Naive thymus-derived CD8-positive, alpha-beta T cell (primary cell): ENCODE results near the gene ROM1. TPM values are rescaled to one million over a fixed set of nuclear protein-coding genes. Genes with fewer than 3 reads are reported as not detected.

Source experiments
- ATAC-seq, 2 donors: fragments of 150-1000 bp; cut with Tn5 transposase in 1 of 2; sonication (Bioruptor Pico), chemical (Tn5 transposase) in 1 of 2; 1 replicate in 1 of 2; 2 replicates in 1 of 2; pipeline ENCODE4 v1.10.0; 2021; ENCODE audit warnings: mild to moderate bottlenecking in 2 of 2, moderate library complexity in 2 of 2
- POLR2A ChIA-PET: fragments of 350-600 bp; sonication (Branson Sonifier 250); formaldehyde crosslinking; loops from one replicate; lab custom pipeline; 2021; ENCODE audit warnings: antibody characterized with exemption; lab: Charles Lee
- DNase-seq, 10 donors: peaks; one replicate each; pipeline versions ENCODE4 v3.0.0 to v3.0.0-alpha.2; 2020 to 2022
- H3K27ac Mint-ChIP-seq, 10 donors: one replicate each; pipeline ENCODE4 v1.8.0; 2020 to 2022; ENCODE audit warnings: mild to moderate bottlenecking in 10 of 10, mixed read lengths in 10 of 10, moderate library complexity in 4 of 10, inconsistent platforms in 1 of 10
- H3K27me3 Mint-ChIP-seq, 5 donors: one replicate each; pipeline ENCODE4 v1.8.0; 2021 to 2022; ENCODE audit warnings: mixed read lengths in 5 of 5
- H3K36me3 Mint-ChIP-seq, 3 donors: one replicate each; pipeline ENCODE4 v1.8.0; 2020 to 2022; ENCODE audit warnings: mixed read lengths in 3 of 3, mild to moderate bottlenecking in 2 of 3, inconsistent platforms in 1 of 3
- H3K4me1 Mint-ChIP-seq, 4 donors: one replicate each; pipeline ENCODE4 v1.8.0; 2021 to 2022; ENCODE audit warnings: mixed read lengths in 4 of 4
- H3K4me3 Mint-ChIP-seq, 10 donors: one replicate each; pipeline ENCODE4 v1.8.0; 2020 to 2022; ENCODE audit warnings: mild to moderate bottlenecking in 10 of 10, mixed read lengths in 10 of 10, moderate library complexity in 6 of 10, inconsistent platforms in 1 of 10
- H3K9me3 Mint-ChIP-seq, 9 donors: one replicate each; pipeline ENCODE4 v1.8.0; 2020 to 2022; ENCODE audit warnings: mixed read lengths in 9 of 9, mild to moderate bottlenecking in 3 of 9, inconsistent platforms in 1 of 9, moderate library complexity in 1 of 9
- microRNA-seq: library from miRNA; unstranded; fragments of <30 nt; microRNA quantifications from one replicate; pipeline ENCODE4 v1.2.0, GENCODE V29; 2022; ENCODE audit warnings: borderline microRNAs expressed
- polyA plus RNA-seq, 3 donors: library from polyadenylated mRNA; unstranded; fragments of 300-500 nt; fragmentation: Illumina TruSeq; gene quantifications; one replicate each; pipeline ENCODE4 v1.2.3, GENCODE V29; 2021
- total RNA-seq, 8 experiments: library from RNA in 2 of 8; stranded (reverse) in 2 of 8; gene quantifications; one replicate each; pipeline ENCODE4 v1.2.3 and lab custom pipeline; 2021 to 2026

Gene ROM1
- total and polyA plus RNA-seq, 5 experiments from 2014 or later = 0.82 to 6.1 (median 1.9) TPM

GRCh38 chr11:62652161-62653006 lies 39.3 kb downstream of the ROM1 start:
- POLR2A ChIA-PET = interaction anchor here (0.6 to 19.9 kb wide), 25 partner anchors 8 to 1555 kb away, joined by 3 to 541 read pairs (median 6); partner anchors contain the start of genes B3GAT3, BSCL2, C11orf98 and CSKMT
- Mint-ChIP-seq H3K4me3 (peak overlapping the region; percentile 86 to 96 (median 92)), H3K27ac (peak overlapping the region; percentile 82 to 100 (median 94)), H3K4me1 (peaks cover 12 to 37% (median 21%) of the 10 kb centered on the region in 4 donors), H3K27me3 (no peaks in the 10 kb centered on the region), H3K9me3 (peaks cover 0 to 2% (median 0%) of the 10 kb centered on the region in 9 donors), H3K36me3 (peaks cover 0 to 15% (median 0%) of the 10 kb centered on the region in 3 donors)
- ATAC-seq (peak; percentile 6 to 49), DNase-seq (peak in 4 of 10 donors; percentile 34 to 57 (median 44))

- DNase-seq (no peak), ATAC-seq (no peak)
- Mint-ChIP-seq H3K27ac (peak overlapping the region in 8 of 10 donors; percentile 31 to 100 (median 57)), H3K4me3 (peak overlapping the region; percentile 22 to 73 (median 50)), H3K36me3 (peaks cover 0 to 10% (median 0%) of the 10 kb centered on the region in 3 donors), H3K27me3 (no peaks in the 10 kb centered on the region), H3K4me1 (peaks cover 12 to 32% (median 20%) of the 10 kb centered on the region in 4 donors), H3K9me3 (peaks cover 0 to 2% (median 0%) of the 10 kb centered on the region in 9 donors)
- POLR2A ChIA-PET = interaction anchor here (0.7 to 19.9 kb wide), 10 partner anchors 10 to 1531 kb away, joined by 3 to 541 read pairs (median 9); partner anchors contain the start of genes B3GAT3, C11orf98, CSKMT and GANAB
These were observed 41.2 kb downstream of the ROM1 start for GRCh38 chr11:62654297-62654696.

GRCh38 chr11:62656796-62657429 lies 43.9 kb downstream of the ROM1 start:
- Mint-ChIP-seq H3K4me3 (peak overlapping the region in 1 of 10 donors; percentile 34), H3K4me1 (peaks cover 10 to 17% (median 15%) of the 10 kb centered on the region in 4 donors), H3K27ac (peak overlapping the region in 1 of 10 donors; percentile 31), H3K36me3 (peaks cover 0 to 8% (median 0%) of the 10 kb centered on the region in 3 donors), H3K9me3 (peaks cover 0 to 2% (median 0%) of the 10 kb centered on the region in 9 donors), H3K27me3 (no peaks in the 10 kb centered on the region)
- ATAC-seq (no peak), DNase-seq (no peak)
- POLR2A ChIA-PET = interaction anchor here (1.3 to 19.9 kb wide), 4 partner anchors 9 to 16 kb away, joined by 4 to 541 read pairs (median 24); partner anchors contain the start of genes C11orf98, CSKMT, GANAB and LBHD1

- H3K27me3 Mint-ChIP-seq = no peaks in the 10 kb centered on the region
- no peaks in the 10 kb centered on the region for H3K9me3 Mint-ChIP-seq
- POLR2A ChIA-PET = interaction anchor here (0.6 to 14.7 kb wide), 44 partner anchors 11 to 1572 kb away, joined by 3 to 541 read pairs (median 10); partner anchors contain the start of genes B3GAT3, BSCL2, EEF1G and EML3
- peak overlapping the region; percentile 86 to 97 (median 96) for H3K27ac Mint-ChIP-seq
- peak; percentile 61 to 71 for ATAC-seq
- peaks cover 21 to 44% (median 40%) of the 10 kb centered on the region in 4 donors for H3K4me1 Mint-ChIP-seq
- DNase-seq = peak in 7 of 10 donors; percentile 33 to 79 (median 62)
- peaks cover 5 to 33% (median 7%) of the 10 kb centered on the region in 3 donors for H3K36me3 Mint-ChIP-seq
- peak overlapping the region; percentile 94 to 98 (median 95) for H3K4me3 Mint-ChIP-seq
These were observed 51.5 kb downstream of the ROM1 start for GRCh38 chr11:62664405-62665074.

Small RNAs within 50 kb of the gene (microRNA-seq; reads per million reads assigned to microRNA genes)
- not detected for gene MIR6747

Other genes with a start within 250 kb of the ROM1 start
- gene SCGB1A1, start 194.2 kb upstream of the ROM1 start, total RNA-seq = not detected
- gene SCGB1A1, start 194.2 kb upstream of the ROM1 start, polyA plus RNA-seq = not detected
- gene AHNAK, start 66.5 kb upstream of the ROM1 start, total RNA-seq = 100 to 1,000 TPM; 227 to 231 TPM
- gene AHNAK, start 66.5 kb upstream of the ROM1 start, polyA plus RNA-seq = 10 to 100 TPM in 1 of 3 donors, 1 to 10 TPM in 2; 7.7 to 19.8 (median 9.4) TPM
- gene EEF1G, start 39.4 kb upstream of the ROM1 start, total RNA-seq = 1,000 to 10,000 TPM; 2,038 to 2,092 TPM
- gene EEF1G, start 39.4 kb upstream of the ROM1 start, polyA plus RNA-seq = 1,000 to 10,000 TPM; 1,637 to 2,152 (median 1,960) TPM
- 10 to 100 TPM; 46.4 to 50.9 TPM for gene TUT1, start 21.7 kb upstream of the ROM1 start, total RNA-seq
- 10 to 100 TPM; 12.8 to 24.4 (median 16.9) TPM for gene TUT1, start 21.7 kb upstream of the ROM1 start, polyA plus RNA-seq
- gene MTA2, start 11.4 kb upstream of the ROM1 start, total RNA-seq = 100 to 1,000 TPM; 170 to 178 TPM
- gene MTA2, start 11.4 kb upstream of the ROM1 start, polyA plus RNA-seq = 10 to 100 TPM; 15.8 to 32.6 (median 21.5) TPM
- gene EML3, start 482 bp upstream of the ROM1 start, total RNA-seq = 100 to 1,000 TPM; 251 to 255 TPM
- gene EML3, start 482 bp upstream of the ROM1 start, polyA plus RNA-seq = 10 to 100 TPM; 14.8 to 23.7 (median 15.7) TPM
- 10 to 100 TPM; 79.8 to 83.8 TPM for gene B3GAT3, start 8.7 kb downstream of the ROM1 start, total RNA-seq
- 10 to 100 TPM; 35.6 to 51.3 (median 40.3) TPM for gene B3GAT3, start 8.7 kb downstream of the ROM1 start, polyA plus RNA-seq
- 100 to 1,000 TPM; 326 to 327 TPM for gene GANAB, start 33.4 kb downstream of the ROM1 start, total RNA-seq
- gene GANAB, start 33.4 kb downstream of the ROM1 start, polyA plus RNA-seq = 100 to 1,000 TPM; 171 to 197 (median 174) TPM
- 10 to 100 TPM; 25.8 to 27.4 TPM for gene INTS5, start 40.0 kb downstream of the ROM1 start, total RNA-seq
- gene INTS5, start 40.0 kb downstream of the ROM1 start, polyA plus RNA-seq = 10 to 100 TPM; 27.7 to 58.3 (median 45.6) TPM
- 10 to 100 TPM; 51.8 to 58.0 TPM for gene C11orf98, start 52.0 kb downstream of the ROM1 start, total RNA-seq
- gene C11orf98, start 52.0 kb downstream of the ROM1 start, polyA plus RNA-seq = 100 to 1,000 TPM in 2 of 3 donors, 10 to 100 TPM in 1; 99.9 to 149 (median 117) TPM
- gene CSKMT, start 52.1 kb downstream of the ROM1 start, total RNA-seq = 10 to 100 TPM; 43.6 to 45.0 TPM
- 1 to 10 TPM; 1.8 to 3.7 (median 3.4) TPM for gene CSKMT, start 52.1 kb downstream of the ROM1 start, polyA plus RNA-seq
- 1 to 10 TPM; 5.4 to 6.6 TPM for gene UQCC3, start 58.4 kb downstream of the ROM1 start, total RNA-seq
- gene UQCC3, start 58.4 kb downstream of the ROM1 start, polyA plus RNA-seq = 1 to 10 TPM; 9.1 to 9.7 (median 9.6) TPM
- 10 to 100 TPM; 29.5 to 30.9 TPM for gene LBHD1, start 59.0 kb downstream of the ROM1 start, total RNA-seq
- 1 to 10 TPM; 2.4 to 8.3 (median 4.4) TPM for gene LBHD1, start 59.0 kb downstream of the ROM1 start, polyA plus RNA-seq
- 100 to 1,000 TPM; 214 to 218 TPM for gene UBXN1, start 65.8 kb downstream of the ROM1 start, total RNA-seq
- 100 to 1,000 TPM; 188 to 219 (median 218) TPM for gene UBXN1, start 65.8 kb downstream of the ROM1 start, polyA plus RNA-seq
- gene LRRN4CL, start 76.3 kb downstream of the ROM1 start, total RNA-seq = under 1 TPM in 1 of 2 experiments, not detected in 1; 0.36 TPM
- gene LRRN4CL, start 76.3 kb downstream of the ROM1 start, polyA plus RNA-seq = not detected
- 10 to 100 TPM; 37.0 to 50.7 TPM for gene BSCL2, start 94.2 kb downstream of the ROM1 start, total RNA-seq
- 10 to 100 TPM; 58.2 to 65.0 (median 58.8) TPM for gene BSCL2, start 94.2 kb downstream of the ROM1 start, polyA plus RNA-seq
- not detected for gene GNG3, start 94.4 kb downstream of the ROM1 start, total RNA-seq
- gene GNG3, start 94.4 kb downstream of the ROM1 start, polyA plus RNA-seq = under 1 TPM in 1 of 3 donors, not detected in 2; 0.27 TPM
- 10 to 100 TPM; 81.6 to 84.0 TPM for gene HNRNPUL2, start 114.2 kb downstream of the ROM1 start, total RNA-seq
- 1 to 10 TPM in 2 of 3 donors, under 1 TPM in 1; 0.99 to 3.0 (median 1.0) TPM for gene HNRNPUL2, start 114.2 kb downstream of the ROM1 start, polyA plus RNA-seq
- 10 to 100 TPM; 46.1 to 47.6 TPM for gene TTC9C, start 115.2 kb downstream of the ROM1 start, total RNA-seq
- gene TTC9C, start 115.2 kb downstream of the ROM1 start, polyA plus RNA-seq = 10 to 100 TPM in 2 of 3 donors, 1 to 10 TPM in 1; 8.5 to 18.8 (median 15.4) TPM
- 10 to 100 TPM; 27.3 to 27.6 TPM for gene ZBTB3, start 140.9 kb downstream of the ROM1 start, total RNA-seq
- gene ZBTB3, start 140.9 kb downstream of the ROM1 start, polyA plus RNA-seq = 1 to 10 TPM; 2.1 to 6.7 (median 3.6) TPM
- 10 to 100 TPM; 87.8 to 94.0 TPM for gene POLR2G, start 148.3 kb downstream of the ROM1 start, total RNA-seq
- 100 to 1,000 TPM; 255 to 266 (median 259) TPM for gene POLR2G, start 148.3 kb downstream of the ROM1 start, polyA plus RNA-seq
- gene TAF6L, start 158.1 kb downstream of the ROM1 start, total RNA-seq = 10 to 100 TPM; 28.6 to 34.9 TPM
- gene TAF6L, start 158.1 kb downstream of the ROM1 start, polyA plus RNA-seq = 10 to 100 TPM in 1 of 3 donors, 1 to 10 TPM in 2; 8.7 to 10.8 (median 8.9) TPM
- gene TMEM179B, start 174.1 kb downstream of the ROM1 start, total RNA-seq = 10 to 100 TPM; 66.2 to 71.5 TPM
- gene TMEM179B, start 174.1 kb downstream of the ROM1 start, polyA plus RNA-seq = 100 to 1,000 TPM; 109 to 126 (median 122) TPM
- 10 to 100 TPM; 15.0 to 16.5 TPM for gene TMEM223, start 178.7 kb downstream of the ROM1 start, total RNA-seq
- 10 to 100 TPM; 39.1 to 57.8 (median 45.5) TPM for gene TMEM223, start 178.7 kb downstream of the ROM1 start, polyA plus RNA-seq
- 100 to 1,000 TPM; 185 to 191 TPM for gene NXF1, start 192.2 kb downstream of the ROM1 start, total RNA-seq
- 10 to 100 TPM; 38.4 to 82.9 (median 62.8) TPM for gene NXF1, start 192.2 kb downstream of the ROM1 start, polyA plus RNA-seq
- gene STX5, start 218.8 kb downstream of the ROM1 start, total RNA-seq = 10 to 100 TPM; 55.6 to 61.7 TPM
- 10 to 100 TPM; 25.4 to 30.4 (median 26.2) TPM for gene STX5, start 218.8 kb downstream of the ROM1 start, polyA plus RNA-seq
- under 1 TPM; 0.88 to 0.91 TPM for gene TEX54, start 219.6 kb downstream of the ROM1 start, total RNA-seq
- gene TEX54, start 219.6 kb downstream of the ROM1 start, polyA plus RNA-seq = 1 to 10 TPM; 1.6 to 2.2 (median 1.7) TPM
- gene WDR74, start 226.3 kb downstream of the ROM1 start, total RNA-seq = 100 to 1,000 TPM; 129 to 130 TPM
- 10 to 100 TPM; 35.7 to 64.0 (median 49.4) TPM for gene WDR74, start 226.3 kb downstream of the ROM1 start, polyA plus RNA-seq